IMR-90 (cell line): ENCODE results near the gene MAP3K3. TPM values are rescaled to one million over a fixed set of nuclear protein-coding genes. Genes with fewer than 3 reads are reported as not detected.

Experiments used
- ATAC-seq: fragments of 200-7000 bp; cut with Tn5 transposase; 2 replicates; pipeline ENCODE4 v1.9.1; 2020; ENCODE audit warnings: low read depth, mild to moderate bottlenecking, moderate library complexity
- BruUV-seq: library from RNA; stranded (reverse); fragments of 400-500 nt; replicated peaks from 2 replicates; lab custom pipeline; 2021; lab: Mats Ljungman, UMichigan
- CTCF ChIA-PET: fragments of 300-600 bp; formaldehyde crosslinking; extraction: SDS; loops from one replicate; lab custom pipeline; 2021; ENCODE audit warnings: antibody characterized with exemption; lab: Yijun Ruan, JAX
- POLR2A ChIA-PET: fragments of 300-600 bp; sonication (Branson Sonifier 250); formaldehyde crosslinking; loops from one replicate; lab custom pipeline; 2022; ENCODE audit warnings: antibody characterized with exemption; ENCODE audit not compliant: unreplicated experiment; lab: Charles Lee
- DNase-seq: peaks from one replicate; pipeline ENCODE4 v3.0.0; 2013
- H2AFZ ChIP-seq: replicated peaks from 2 replicates; pipeline ENCODE3; 2013; ENCODE audit warnings: low read length, mild to moderate bottlenecking; ENCODE audit not compliant: poor library complexity
- H2AK5ac ChIP-seq: 2 replicates; pipeline ENCODE4 v1.6.1; 2013; ENCODE audit warnings: low read depth, low read length, inconsistent platforms
- H2AK9ac ChIP-seq: replicated peaks from 2 replicates; pipeline ENCODE3; 2013; ENCODE audit warnings: mild to moderate bottlenecking, low read depth, low read length, moderate library complexity; ENCODE audit not compliant: poor library complexity
- H2BK120ac ChIP-seq: 2 replicates; pipeline ENCODE4 v1.6.1; 2013; ENCODE audit warnings: low read depth, low read length, inconsistent platforms
- H2BK15ac ChIP-seq: 3 replicates; pipeline ENCODE4 v1.6.1; 2013; ENCODE audit warnings: low read depth, low read length, inconsistent platforms
- H2BK20ac ChIP-seq: 2 replicates; pipeline ENCODE4 v1.6.1; 2013; ENCODE audit warnings: low read depth, mild to moderate bottlenecking, inconsistent platforms, low read length, moderate library complexity
- H2BK5ac ChIP-seq: 2 replicates; pipeline ENCODE4 v1.6.1; 2013; ENCODE audit warnings: mild to moderate bottlenecking, low read depth, low read length, inconsistent platforms; ENCODE audit not compliant: poor library complexity, severe bottlenecking
- H3K14ac ChIP-seq: replicated peaks from 2 replicates; pipeline ENCODE4 v1.6.1; 2013; ENCODE audit warnings: low read depth, low read length, inconsistent platforms
- H3K18ac ChIP-seq: 2 replicates; pipeline ENCODE4 v1.6.1; 2013; ENCODE audit warnings: low read depth, low read length, control low read depth
- H3K23ac ChIP-seq: 2 replicates; pipeline ENCODE4 v1.6.1; 2013; ENCODE audit warnings: low read depth, low read length, inconsistent platforms
- H3K27ac ChIP-seq: 2 replicates; pipeline ENCODE4 v1.5.1; 2013; ENCODE audit warnings: mild to moderate bottlenecking, control low read depth, low read length; ENCODE audit not compliant: insufficient read depth
- H3K27me3 ChIP-seq: 2 replicates; pipeline ENCODE4 v1.6.1; 2013; ENCODE audit warnings: low read length; ENCODE audit not compliant: control insufficient read depth, insufficient read depth
- H3K36me3 ChIP-seq: 2 replicates; pipeline ENCODE4 v1.6.1; 2013; ENCODE audit warnings: low read length, mixed read lengths; ENCODE audit not compliant: control insufficient read depth, insufficient read depth
- H3K4ac ChIP-seq: 2 replicates; pipeline ENCODE4 v1.6.1; 2013; ENCODE audit warnings: low read depth, low read length, inconsistent platforms
- H3K4me1 ChIP-seq: 2 replicates; pipeline ENCODE4 v1.6.1; 2013; ENCODE audit warnings: low read length, mixed read lengths; ENCODE audit not compliant: control insufficient read depth, insufficient read depth
- H3K4me2 ChIP-seq: 2 replicates; pipeline ENCODE4 v1.6.1; 2013; ENCODE audit warnings: low read depth, mild to moderate bottlenecking, control low read depth, low read length, moderate library complexity
- H3K4me3 ChIP-seq: 2 replicates; pipeline ENCODE4 v1.5.1; 2013; ENCODE audit warnings: low read depth, mild to moderate bottlenecking, control low read depth, low read length, moderate library complexity; ENCODE audit not compliant: insufficient read depth
- H3K56ac ChIP-seq: 2 replicates; pipeline ENCODE4 v1.6.1; 2013; ENCODE audit warnings: low read length, inconsistent platforms; ENCODE audit not compliant: insufficient read depth; ENCODE audit errors: extremely low read depth
- H3K79me1 ChIP-seq, 2 experiments: 2 replicates each; pipeline ENCODE4 v1.6.1; 2013; ENCODE audit warnings: low read length in 2 of 2, inconsistent platforms in 1 of 2, low read depth in 1 of 2
- H3K9ac ChIP-seq: 2 replicates; pipeline ENCODE4 v1.6.1; 2013; ENCODE audit warnings: low read depth, low read length, control low read depth
- H3K9me1 ChIP-seq: 2 replicates; pipeline ENCODE4 v1.6.1; 2013; ENCODE audit warnings: low read length, inconsistent platforms; ENCODE audit not compliant: insufficient read depth
- H3K9me3 ChIP-seq: 2 replicates; pipeline ENCODE4 v1.6.1; 2013; ENCODE audit warnings: low read length; ENCODE audit not compliant: control insufficient read depth, insufficient read depth
- H4K20me1 ChIP-seq: 2 replicates; pipeline ENCODE4 v1.6.1; 2013; ENCODE audit warnings: low read length, inconsistent platforms; ENCODE audit not compliant: insufficient read depth
- H4K5ac ChIP-seq: 2 replicates; pipeline ENCODE4 v1.6.1; 2013; ENCODE audit warnings: mild to moderate bottlenecking, low read depth, low read length, control low read depth
- H4K8ac ChIP-seq, 2 experiments: 2 replicates each; pipeline ENCODE4 v1.6.1; 2013; ENCODE audit warnings: low read depth in 2 of 2, low read length in 2 of 2, control low read depth in 1 of 2, inconsistent platforms in 1 of 2
- H4K91ac ChIP-seq: 2 replicates; pipeline ENCODE4 v1.6.1; 2013; ENCODE audit warnings: low read depth, low read length, inconsistent platforms; ENCODE audit not compliant: insufficient read depth
- BHLHE40 ChIP-seq: fragments of 150-350 bp; IDR thresholded peaks from 2 replicates; pipeline ENCODE4 v1.6.1; 2016; ENCODE audit warnings: mild to moderate bottlenecking, low read depth, low read length
- CEBPB ChIP-seq: IDR thresholded peaks from 2 replicates; pipeline ENCODE4 v1.6.1; 2012; ENCODE audit warnings: low read depth, low read length, improper control_type of control experiment
- CHD1 ChIP-seq: IDR thresholded peaks from 2 replicates; pipeline ENCODE4 v1.6.1; 2012; ENCODE audit warnings: low read depth, low read length, improper control_type of control experiment
- MAFK ChIP-seq: IDR thresholded peaks from 2 replicates; pipeline ENCODE4 v1.6.1; 2012; ENCODE audit warnings: low read depth, low read length, improper control_type of control experiment
- MAZ ChIP-seq: IDR thresholded peaks from 2 replicates; pipeline ENCODE4 v1.6.1; 2012; ENCODE audit warnings: low read depth, mild to moderate bottlenecking, low read length, improper control_type of control experiment, moderate library complexity, borderline replicate concordance
- MXI1 ChIP-seq: IDR thresholded peaks from 2 replicates; pipeline ENCODE4 v1.6.1; 2012; ENCODE audit warnings: low read depth, mild to moderate bottlenecking, low read length, moderate library complexity, borderline replicate concordance
- NFE2L2 ChIP-seq: fragments of 150-350 bp; IDR thresholded peaks from 2 replicates; pipeline ENCODE4 v1.6.1; 2016; ENCODE audit warnings: low read depth, mild to moderate bottlenecking, low read length
- POLR2A ChIP-seq: IDR thresholded peaks from 2 replicates; pipeline ENCODE4 v1.6.1; 2012; ENCODE audit warnings: mild to moderate bottlenecking, low read depth, low read length
- RAD21 ChIP-seq: IDR thresholded peaks from 2 replicates; pipeline ENCODE4 v1.6.1; 2012; ENCODE audit warnings: low read length, improper control_type of control experiment
- RFX5 ChIP-seq: IDR thresholded peaks from 2 replicates; pipeline ENCODE4 v1.8.0; 2012; ENCODE audit warnings: low read depth, mild to moderate bottlenecking, low read length, moderate library complexity
- SMC3 ChIP-seq: fragments of 150-350 bp; IDR thresholded peaks from 2 replicates; pipeline ENCODE4 v1.6.1; 2016; ENCODE audit warnings: low read depth, mild to moderate bottlenecking, antibody characterized with exemption, low read length, moderate library complexity
- dilution Hi-C: fragments of 300-500 bp; cut with HindIII; formaldehyde crosslinking; loops from one replicate; pipeline ENCODE4 v1.14.3; 2018; ENCODE audit warnings: low sequenced_read_pairs; ENCODE audit not compliant: unreplicated experiment
- in situ Hi-C: fragments of 300-500 bp; cut with MboI; formaldehyde crosslinking; loops from 3 replicates; pipeline ENCODE4 v1.14.3; 2019; ENCODE audit warnings: low sequenced_read_pairs, inconsistent platforms, mixed read lengths
- intact Hi-C: fragments of 100-400 bp; cut with micrococcal nuclease; formaldehyde crosslinking; loops from 2 replicates; pipeline ENCODE4 v1.10.0; 2022
- polyA plus RNA-seq, 3 experiments: library from polyadenylated mRNA; depleted of rRNA; stranded (reverse); fragments of >200 nt; gene quantifications; 2 replicates each; pipeline ENCODE4 v1.2.3, GENCODE V29; 2012; ENCODE audit warnings: low replicate concordance in 1 of 3
- total RNA-seq: library from RNA; depleted of rRNA; stranded (reverse); fragments of >200 nt; gene quantifications from 2 replicates; pipeline ENCODE4 v1.2.3, GENCODE V29; 2012
- TF ChIP-seq, protein P1 (sequence below): fragments of 150-350 bp; IDR thresholded peaks from 2 replicates; pipeline ENCODE4 v1.6.1; 2017; ENCODE audit warnings: mild to moderate bottlenecking, antibody characterized with exemption, low read length, low read depth
- TF ChIP-seq, protein P2 (sequence below): conservative IDR thresholded peaks from 2 replicates; pipeline ENCODE4 v1.5.1; 2012; ENCODE audit warnings: mild to moderate bottlenecking, low read depth, low read length, improper control_type of control experiment
- TF ChIP-seq, protein P3 (sequence below): fragments of 150-350 bp; IDR thresholded peaks from 2 replicates; pipeline ENCODE4 v1.6.1; 2016; ENCODE audit warnings: low read depth, mild to moderate bottlenecking, low read length, moderate library complexity, borderline replicate concordance

Gene MAP3K3
- total and polyA plus RNA-seq, 2 of the 4 experiments (the other 2 are of a cell fraction): 19.1 to 25.6 TPM

DNA sequence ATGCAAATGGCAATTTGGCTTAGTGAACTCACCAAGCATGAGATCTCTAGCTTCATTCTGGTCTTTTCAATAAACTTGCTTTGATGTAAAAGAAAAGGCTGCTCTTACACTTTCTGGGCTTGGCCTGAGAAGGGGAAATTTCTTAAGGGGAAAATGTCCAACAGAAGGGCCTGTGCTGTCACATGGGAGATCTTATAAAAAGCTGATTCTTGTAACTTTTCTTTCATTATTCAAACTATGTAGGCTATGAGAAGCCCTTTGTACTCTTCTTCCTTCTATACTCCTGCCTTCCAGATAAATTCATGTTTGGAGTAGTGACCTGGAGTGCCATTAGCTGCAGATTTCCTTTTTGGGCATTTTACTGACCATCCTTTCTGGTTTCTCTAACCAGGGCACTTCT, 60.8 kb downstream of the MAP3K3 start:
- Histone ChIP-seq H4K91ac (no peak overlapping the region), H3K27ac (no peak overlapping the region), H3K4me1 (no peaks in the 10 kb centered on the region), H2AK5ac (no peak overlapping the region), H3K9me1 (no peaks in the 10 kb centered on the region), H2AFZ (no peak overlapping the region), H2BK5ac (no peak overlapping the region), H3K18ac (no peak overlapping the region), H3K4ac (no peak overlapping the region), H2BK15ac (no peak overlapping the region), H4K8ac (no peak overlapping the region), H3K4me2 (no peak overlapping the region), H3K56ac (no peak overlapping the region), H4K5ac (no peak overlapping the region), H3K9me3 (no peaks in the 10 kb centered on the region), H3K23ac (no peak overlapping the region), H2BK120ac (no peak overlapping the region), H4K20me1 (peaks cover 3% of the 10 kb centered on the region; the same call in 1 of the 2 replicates), H3K79me1 (no peaks in the 10 kb centered on the region; a peak in 1 of 4 replicates), H3K36me3 (peaks cover 9% of the 10 kb centered on the region), H3K4me3 (no peak overlapping the region), H3K14ac (no peak overlapping the region), H3K27me3 (no peaks in the 10 kb centered on the region), H3K9ac (no peak overlapping the region), H2AK9ac (no peak overlapping the region), H2BK20ac (no peak overlapping the region)
- intact Hi-C loops (loop anchor here (10.0 kb wide), 1 partner anchor 52 kb away; no protein-coding TSS in a partner anchor), dilution Hi-C loops (no loop called here), in situ Hi-C loops (no loop called here)
- no peak for DNase-seq
- no peak for ATAC-seq
- TF ChIP-seq CEBPB (no peak), RAD21 (no peak), CHD1 (no peak), MXI1 (no peak), SMC3 (no peak), POLR2A (no peak), MAFK (no peak), NFE2L2 (no peak), BHLHE40 (no peak), RFX5 (no peak), MAZ (no peak)
- TF ChIP-seq, protein P1, sequence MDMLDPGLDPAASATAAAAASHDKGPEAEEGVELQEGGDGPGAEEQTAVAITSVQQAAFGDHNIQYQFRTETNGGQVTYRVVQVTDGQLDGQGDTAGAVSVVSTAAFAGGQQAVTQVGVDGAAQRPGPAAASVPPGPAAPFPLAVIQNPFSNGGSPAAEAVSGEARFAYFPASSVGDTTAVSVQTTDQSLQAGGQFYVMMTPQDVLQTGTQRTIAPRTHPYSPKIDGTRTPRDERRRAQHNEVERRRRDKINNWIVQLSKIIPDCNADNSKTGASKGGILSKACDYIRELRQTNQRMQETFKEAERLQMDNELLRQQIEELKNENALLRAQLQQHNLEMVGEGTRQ: no peak
- TF ChIP-seq, protein P2, sequence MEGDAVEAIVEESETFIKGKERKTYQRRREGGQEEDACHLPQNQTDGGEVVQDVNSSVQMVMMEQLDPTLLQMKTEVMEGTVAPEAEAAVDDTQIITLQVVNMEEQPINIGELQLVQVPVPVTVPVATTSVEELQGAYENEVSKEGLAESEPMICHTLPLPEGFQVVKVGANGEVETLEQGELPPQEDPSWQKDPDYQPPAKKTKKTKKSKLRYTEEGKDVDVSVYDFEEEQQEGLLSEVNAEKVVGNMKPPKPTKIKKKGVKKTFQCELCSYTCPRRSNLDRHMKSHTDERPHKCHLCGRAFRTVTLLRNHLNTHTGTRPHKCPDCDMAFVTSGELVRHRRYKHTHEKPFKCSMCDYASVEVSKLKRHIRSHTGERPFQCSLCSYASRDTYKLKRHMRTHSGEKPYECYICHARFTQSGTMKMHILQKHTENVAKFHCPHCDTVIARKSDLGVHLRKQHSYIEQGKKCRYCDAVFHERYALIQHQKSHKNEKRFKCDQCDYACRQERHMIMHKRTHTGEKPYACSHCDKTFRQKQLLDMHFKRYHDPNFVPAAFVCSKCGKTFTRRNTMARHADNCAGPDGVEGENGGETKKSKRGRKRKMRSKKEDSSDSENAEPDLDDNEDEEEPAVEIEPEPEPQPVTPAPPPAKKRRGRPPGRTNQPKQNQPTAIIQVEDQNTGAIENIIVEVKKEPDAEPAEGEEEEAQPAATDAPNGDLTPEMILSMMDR: no peak
- TF ChIP-seq, protein P3, sequence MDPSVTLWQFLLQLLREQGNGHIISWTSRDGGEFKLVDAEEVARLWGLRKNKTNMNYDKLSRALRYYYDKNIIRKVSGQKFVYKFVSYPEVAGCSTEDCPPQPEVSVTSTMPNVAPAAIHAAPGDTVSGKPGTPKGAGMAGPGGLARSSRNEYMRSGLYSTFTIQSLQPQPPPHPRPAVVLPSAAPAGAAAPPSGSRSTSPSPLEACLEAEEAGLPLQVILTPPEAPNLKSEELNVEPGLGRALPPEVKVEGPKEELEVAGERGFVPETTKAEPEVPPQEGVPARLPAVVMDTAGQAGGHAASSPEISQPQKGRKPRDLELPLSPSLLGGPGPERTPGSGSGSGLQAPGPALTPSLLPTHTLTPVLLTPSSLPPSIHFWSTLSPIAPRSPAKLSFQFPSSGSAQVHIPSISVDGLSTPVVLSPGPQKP: no peak
- CTCF ChIA-PET: no interaction called here
- no TSS peak for BruUV-seq
- POLR2A ChIA-PET: no interaction called here
